Mesothelial cell of epicardium (in vitro differentiated cells): ENCODE data around the gene MTHFSD. TPM values are rescaled to one million over a fixed set of nuclear protein-coding genes. Genes with fewer than 3 reads are reported as not detected.

Experiments
- DNase-seq, 2 experiments: peaks; one replicate each; pipeline ENCODE4 v3.0.0; 2021; ENCODE audit warnings: low spot score in 2 of 2; ENCODE audit not compliant: unreplicated experiment in 2 of 2
- H3K27ac Mint-ChIP-seq: 2 replicates; pipeline ENCODE4 v1.8.0; 2021; ENCODE audit warnings: mixed read lengths
- H3K27me3 Mint-ChIP-seq: 2 replicates; pipeline ENCODE4 v1.8.0; 2021; ENCODE audit warnings: low read depth, mixed read lengths
- H3K36me3 Mint-ChIP-seq: 2 replicates; pipeline ENCODE4 v1.8.0; 2021; ENCODE audit warnings: mixed read lengths
- H3K4me1 Mint-ChIP-seq: 2 replicates; pipeline ENCODE4 v1.8.0; 2021; ENCODE audit warnings: mixed read lengths
- H3K4me3 Mint-ChIP-seq: 2 replicates; pipeline ENCODE4 v1.8.0; 2021; ENCODE audit warnings: mild to moderate bottlenecking, moderate library complexity, mixed read lengths
- H3K9me3 Mint-ChIP-seq: 2 replicates; pipeline ENCODE4 v1.8.0; 2021; ENCODE audit warnings: mixed read lengths
- total RNA-seq: library from RNA; stranded (reverse); gene quantifications from 3 replicates; pipeline ENCODE4 v1.2.1, GENCODE V29; 2021
- TF ChIP-seq, protein P1 (sequence below): fragments of 200-600 bp; sonication (generic); IDR thresholded peaks from one replicate; pipeline ENCODE4 v1.5.0; 2021; ENCODE audit warnings: antibody characterized with exemption; ENCODE audit not compliant: unreplicated experiment

The MTHFSD gene
- total RNA-seq, 1 donor from 2014 or later: 27.4 TPM

GRCh38 chr16:86485746-86486145 lies 69.3 kb downstream of the MTHFSD start:
- TF ChIP-seq, protein P1, sequence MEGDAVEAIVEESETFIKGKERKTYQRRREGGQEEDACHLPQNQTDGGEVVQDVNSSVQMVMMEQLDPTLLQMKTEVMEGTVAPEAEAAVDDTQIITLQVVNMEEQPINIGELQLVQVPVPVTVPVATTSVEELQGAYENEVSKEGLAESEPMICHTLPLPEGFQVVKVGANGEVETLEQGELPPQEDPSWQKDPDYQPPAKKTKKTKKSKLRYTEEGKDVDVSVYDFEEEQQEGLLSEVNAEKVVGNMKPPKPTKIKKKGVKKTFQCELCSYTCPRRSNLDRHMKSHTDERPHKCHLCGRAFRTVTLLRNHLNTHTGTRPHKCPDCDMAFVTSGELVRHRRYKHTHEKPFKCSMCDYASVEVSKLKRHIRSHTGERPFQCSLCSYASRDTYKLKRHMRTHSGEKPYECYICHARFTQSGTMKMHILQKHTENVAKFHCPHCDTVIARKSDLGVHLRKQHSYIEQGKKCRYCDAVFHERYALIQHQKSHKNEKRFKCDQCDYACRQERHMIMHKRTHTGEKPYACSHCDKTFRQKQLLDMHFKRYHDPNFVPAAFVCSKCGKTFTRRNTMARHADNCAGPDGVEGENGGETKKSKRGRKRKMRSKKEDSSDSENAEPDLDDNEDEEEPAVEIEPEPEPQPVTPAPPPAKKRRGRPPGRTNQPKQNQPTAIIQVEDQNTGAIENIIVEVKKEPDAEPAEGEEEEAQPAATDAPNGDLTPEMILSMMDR: no peak
- DNase-seq: no peak
- Mint-ChIP-seq H3K4me1 (peaks cover 4% of the 10 kb centered on the region), H3K9me3 (peaks cover 7% of the 10 kb centered on the region), H3K36me3 (no peaks in the 10 kb centered on the region), H3K27me3 (peaks cover 92% of the 10 kb centered on the region), H3K27ac (no peak overlapping the region), H3K4me3 (no peak overlapping the region)

GRCh38 chr16:86484240-86484639 lies 70.8 kb downstream of the MTHFSD start:
- H3K36me3 Mint-ChIP-seq: no peaks in the 10 kb centered on the region
- DNase-seq: no peak
- peaks cover 4% of the 10 kb centered on the region for H3K4me1 Mint-ChIP-seq
- TF ChIP-seq, protein P1: no peak
- peaks cover 91% of the 10 kb centered on the region for H3K27me3 Mint-ChIP-seq
- H3K27ac Mint-ChIP-seq: no peak overlapping the region
- peaks cover 7% of the 10 kb centered on the region for H3K9me3 Mint-ChIP-seq
- no peak overlapping the region for H3K4me3 Mint-ChIP-seq

GRCh38 chr16:86481607-86482006 lies 73.4 kb downstream of the MTHFSD start:
- H3K9me3 Mint-ChIP-seq: peaks cover 7% of the 10 kb centered on the region
- H3K27ac Mint-ChIP-seq: no peak overlapping the region
- peaks cover 88% of the 10 kb centered on the region for H3K27me3 Mint-ChIP-seq
- H3K4me1 Mint-ChIP-seq: peaks cover 4% of the 10 kb centered on the region
- no peak for DNase-seq
- TF ChIP-seq, protein P1: no peak
- H3K36me3 Mint-ChIP-seq: no peaks in the 10 kb centered on the region
- no peak overlapping the region for H3K4me3 Mint-ChIP-seq

- no peak for DNase-seq
- TF ChIP-seq, protein P1: no peak
- no peaks in the 10 kb centered on the region for H3K36me3 Mint-ChIP-seq
- no peaks in the 10 kb centered on the region for H3K4me1 Mint-ChIP-seq
- H3K27me3 Mint-ChIP-seq: peaks cover 88% of the 10 kb centered on the region
- H3K4me3 Mint-ChIP-seq: no peak overlapping the region
- H3K9me3 Mint-ChIP-seq: peaks cover 7% of the 10 kb centered on the region
- H3K27ac Mint-ChIP-seq: no peak overlapping the region
These were observed 74.6 kb downstream of the MTHFSD start for GRCh38 chr16:86480444-86480843.

Other genes with a start within 250 kb of the MTHFSD start
- 1.9 to 2.6 TPM (median 1.9 TPM) in 3 replicates for gene FOXF1, start 44.7 kb downstream of the MTHFSD start, total RNA-seq
- gene FOXC2, start 11.6 kb upstream of the MTHFSD start, total RNA-seq: 10.4 to 12.3 TPM (median 11.7 TPM) in 3 replicates
- gene FOXL1, start 23.3 kb upstream of the MTHFSD start, total RNA-seq: 2.5 to 3.2 TPM (median 2.5 TPM) in 3 replicates